Activated CD8-positive, alpha-beta memory T cell treated with anti-CD3 and anti-CD28 coated beads, Interleukin-2, amount 50 U/mL, for 48 hours (primary cell): ENCODE measurements around the gene COX7A2L.

Source experiments
- DNase-seq: peaks from one replicate; pipeline ENCODE4 v3.0.0-alpha.2; 2020

COX7A2L gene

DNA sequence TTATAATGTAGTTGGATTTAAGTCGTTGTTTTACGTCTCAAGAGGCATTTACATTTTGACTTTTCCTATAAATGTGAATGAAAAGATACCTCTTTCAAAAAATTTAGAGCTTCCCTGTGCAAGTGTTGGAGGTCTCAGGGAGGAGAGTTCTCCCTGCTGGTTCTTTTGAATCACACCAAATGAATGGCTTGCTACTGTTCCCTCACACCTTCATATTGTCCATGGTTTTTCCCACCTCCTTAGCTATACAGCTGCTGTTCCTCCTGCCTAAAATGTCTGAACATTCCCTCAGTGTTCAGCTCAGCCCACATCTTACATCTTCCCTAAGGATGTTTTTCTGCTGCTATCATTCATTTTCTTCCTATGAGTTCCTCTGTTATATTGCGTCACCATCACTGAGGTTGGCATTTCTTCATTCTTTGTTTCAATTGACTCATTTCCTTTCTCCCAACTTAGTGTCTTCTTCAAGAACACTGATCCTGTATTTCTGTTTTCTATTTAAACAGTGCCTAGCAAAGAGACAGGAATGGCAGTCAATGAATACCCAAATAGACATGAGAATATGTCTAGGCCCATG is 46.0 kb downstream of the COX7A2L start:
- DNase-seq = no peak

GRCh38 chr2:42312106-42312505 is 48.9 kb downstream of the COX7A2L start:
- DNase-seq = no peak

DNA sequence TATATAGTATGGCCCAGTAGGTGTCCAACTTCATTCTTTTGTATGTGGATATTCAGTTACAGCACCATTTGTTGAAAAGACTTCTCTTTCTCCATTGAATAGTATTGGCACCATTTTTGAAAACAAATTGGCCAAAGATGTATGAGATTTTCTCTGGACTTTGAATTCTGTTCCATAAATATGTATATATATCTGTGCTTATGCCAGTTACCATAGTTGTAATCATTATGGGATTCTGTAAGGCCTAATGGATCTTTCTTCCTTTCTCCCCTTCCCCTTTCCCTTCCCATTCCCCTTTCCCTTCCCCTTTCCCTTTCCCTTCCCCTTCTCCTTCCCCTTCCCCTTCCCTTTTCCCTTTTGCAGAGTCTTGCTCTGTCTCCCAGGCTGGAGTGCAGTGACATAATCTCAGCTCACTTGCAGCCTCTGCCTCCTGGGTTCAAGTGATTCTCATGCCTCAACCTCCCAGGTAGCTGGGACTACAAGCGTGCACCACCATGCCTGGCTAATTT is 51.0 kb downstream of the COX7A2L start:
- no peak for DNase-seq

DNA sequence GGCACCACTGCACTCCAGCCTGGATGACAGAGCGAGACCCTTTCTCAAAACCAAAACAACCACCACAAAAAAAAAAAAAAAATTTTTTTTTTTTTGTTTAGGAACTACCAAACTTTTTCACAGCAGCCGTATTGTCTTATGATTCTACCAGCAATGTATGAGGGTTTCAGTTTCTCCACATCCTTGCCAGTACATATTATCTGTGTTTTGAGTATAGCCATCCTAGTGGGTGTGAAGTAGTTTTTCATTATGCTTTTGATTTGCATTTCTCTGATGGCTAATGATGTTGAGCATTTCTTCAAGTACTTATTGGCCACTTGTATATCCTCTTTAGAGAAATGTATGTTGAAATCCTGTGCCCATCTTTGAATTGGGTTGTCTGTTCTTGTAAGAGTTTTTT is 51.7 kb downstream of the COX7A2L start:
- DNase-seq = no peak

DNA sequence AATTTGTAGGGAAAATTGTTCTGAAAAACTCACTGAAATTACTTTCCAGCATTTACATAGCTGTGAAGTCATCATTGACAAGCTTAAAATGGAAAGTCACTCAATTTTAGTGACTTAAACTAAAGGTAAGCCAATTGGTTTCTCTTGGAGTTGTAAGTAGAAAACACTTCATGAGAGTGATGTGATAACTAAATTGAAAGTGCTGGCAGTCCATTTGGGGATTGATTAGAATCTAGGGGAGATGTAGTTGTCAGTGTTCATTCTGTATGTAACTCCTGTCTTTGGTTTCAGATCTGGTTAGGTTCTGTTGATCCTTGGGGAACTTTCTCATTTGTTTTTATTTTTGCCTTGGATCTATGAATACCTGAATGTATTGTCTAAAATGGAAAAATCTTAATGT is 53.8 kb downstream of the COX7A2L start:
- no peak for DNase-seq

DNA sequence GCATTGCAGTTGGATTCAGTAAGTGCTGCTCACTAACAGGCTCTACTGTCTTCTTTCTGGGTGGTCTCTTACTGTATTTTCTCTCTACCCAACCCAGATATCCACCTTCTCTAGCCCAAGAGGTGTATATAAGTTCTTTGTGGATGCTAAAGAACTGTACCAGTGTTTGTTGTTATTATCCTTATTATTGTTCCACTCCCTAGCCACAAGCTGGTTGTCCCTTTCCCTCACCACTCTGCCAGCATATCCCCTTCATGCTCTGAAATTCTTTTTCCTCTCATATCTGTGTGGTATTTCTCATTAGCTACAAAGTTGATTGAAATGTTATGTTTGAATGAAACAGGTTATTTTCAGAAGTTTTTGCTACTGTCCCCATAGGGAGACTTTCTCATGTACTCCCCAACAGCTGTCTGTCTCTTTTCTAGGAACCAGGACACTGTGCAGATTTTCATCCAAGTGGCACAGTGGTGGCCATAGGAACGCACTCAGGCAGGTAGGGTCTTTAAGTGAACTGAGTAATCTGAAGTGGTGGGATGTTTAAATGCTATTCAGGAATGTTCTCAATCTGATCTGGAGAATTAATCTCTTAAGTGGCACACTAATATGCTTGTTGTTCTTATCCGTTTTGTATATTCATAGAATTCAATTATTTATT is 56.8 kb downstream of the COX7A2L start:
- DNase-seq = no peak

GRCh38 chr2:42303252-42303651 is 57.8 kb downstream of the COX7A2L start:
- no peak for DNase-seq

- no peak for DNase-seq
Observed at GRCh38 chr2:42300527-42300926, 60.5 kb downstream of the COX7A2L start.
